ENCODE measurements around the gene MIEF2. TPM values are rescaled to one million over a fixed set of nuclear protein-coding genes. Genes with fewer than 3 reads are reported as not detected.
"Not testable (repeated sequence)": the region's sequence is repeated elsewhere in the genome, so short reads cannot be mapped to it uniquely, and the experiment has no call there.

The MIEF2 gene
- total RNA-seq: 1 to 10 TPM; 6.8 to 8.5 TPM

- H3K4me1 Mint-ChIP-seq: peaks cover 43% of the 10 kb centered on the region
- peak within 1 kb of the TSS; percentile 76 for H3K4me3 Mint-ChIP-seq
- POLR2A ChIA-PET: interaction anchor here (0.7 kb wide), 1 partner anchor 36 kb away, joined by 3 read pairs; no protein-coding TSS in a partner anchor
- CTCF ChIA-PET: interaction anchor here (1.0 to 1.7 kb wide), 5 partner anchors 20 to 77 kb away, joined by 3 to 8 read pairs (median 3); partner anchors contain the start of gene ALKBH5
- DNase-seq: peak; percentile 95
- H3K27me3 Mint-ChIP-seq: no peaks in the 10 kb centered on the region
- no peaks in the 10 kb centered on the region for H3K9me3 Mint-ChIP-seq
- H3K36me3 Mint-ChIP-seq (ENCODE audit: low read depth): peaks cover 10% of the 10 kb centered on the region
- H3K27ac Mint-ChIP-seq: peak within 1 kb of the TSS; percentile 86
These were observed at the start of gene MIEF2 for GRCh38 chr17:18260332-18261145. MIEF2 (plus strand) TSS chr17:18260662; CDS start chr17:18262721, 2,059 bp downstream.

GRCh38 chr17:18213666-18214270 lies 46.7 kb upstream of the MIEF2 start:
- Mint-ChIP-seq H3K4me1 (no peaks in the 10 kb centered on the region), H3K36me3 (ENCODE audit: low read depth) (peaks cover 10% of the 10 kb centered on the region), H3K27ac (no peak overlapping the region), H3K4me3 (no peak overlapping the region), H3K9me3 (no peaks in the 10 kb centered on the region), H3K27me3 (no peaks in the 10 kb centered on the region)
- POLR2A ChIA-PET: no interaction called here
- DNase-seq: no peak
- CTCF ChIA-PET: interaction anchor here (0.6 to 0.7 kb wide), 2 partner anchors 10 to 51 kb away, joined by 3 to 4 read pairs; no protein-coding TSS in a partner anchor

- H3K27me3 Mint-ChIP-seq; H3K4me1 Mint-ChIP-seq; H3K27ac Mint-ChIP-seq; POLR2A ChIA-PET; DNase-seq; H3K36me3 Mint-ChIP-seq (ENCODE audit: low read depth); H3K4me3 Mint-ChIP-seq; H3K9me3 Mint-ChIP-seq: not testable (repeated sequence)
- CTCF ChIA-PET: interaction anchor here (0.6 to 1.5 kb wide), 9 partner anchors 10 to 1228 kb away, joined by 3 to 10 read pairs (median 4); no protein-coding TSS in a partner anchor
These were observed 43.6 kb upstream of the MIEF2 start for GRCh38 chr17:18216906-18217305.

GRCh38 chr17:18217412-18218015 lies 42.9 kb upstream of the MIEF2 start:
- no peaks in the 10 kb centered on the region for H3K4me1 Mint-ChIP-seq
- CTCF ChIA-PET: interaction anchor here (0.6 to 1.5 kb wide), 10 partner anchors 9 to 1229 kb away, joined by 3 to 10 read pairs (median 4); no protein-coding TSS in a partner anchor
- H3K27ac Mint-ChIP-seq: no peak overlapping the region
- no peaks in the 10 kb centered on the region for H3K9me3 Mint-ChIP-seq
- H3K27me3 Mint-ChIP-seq: no peaks in the 10 kb centered on the region
- no peaks in the 10 kb centered on the region for H3K36me3 Mint-ChIP-seq (ENCODE audit: low read depth)
- POLR2A ChIA-PET: no interaction called here
- no peak overlapping the region for H3K4me3 Mint-ChIP-seq
- peak; percentile 79 for DNase-seq

- H3K4me1 Mint-ChIP-seq: no peaks in the 10 kb centered on the region
- no peaks in the 10 kb centered on the region for H3K27me3 Mint-ChIP-seq
- ChIA-PET POLR2A (no interaction called here), CTCF (interaction anchor here (1.3 kb wide), 1 partner anchor 17 kb away, joined by 4 read pairs; no protein-coding TSS in a partner anchor)
- H3K36me3 Mint-ChIP-seq (ENCODE audit: low read depth): no peaks in the 10 kb centered on the region
- DNase-seq: no peak
- no peaks in the 10 kb centered on the region for H3K9me3 Mint-ChIP-seq
- H3K27ac Mint-ChIP-seq: no peak overlapping the region
- H3K4me3 Mint-ChIP-seq: no peak overlapping the region
These were observed 41.6 kb upstream of the MIEF2 start for GRCh38 chr17:18218756-18219415.

GRCh38 chr17:18224053-18224386 lies 36.4 kb upstream of the MIEF2 start:
- H3K27me3 Mint-ChIP-seq: no peaks in the 10 kb centered on the region
- no peaks in the 10 kb centered on the region for H3K9me3 Mint-ChIP-seq
- no peak for DNase-seq
- H3K36me3 Mint-ChIP-seq (ENCODE audit: low read depth): no peaks in the 10 kb centered on the region
- CTCF ChIA-PET: interaction anchor here (0.5 to 1.7 kb wide), 6 partner anchors 11 to 35 kb away, joined by 3 to 6 read pairs (median 3); no protein-coding TSS in a partner anchor
- POLR2A ChIA-PET: interaction anchor here (0.6 kb wide), 2 partner anchors 9 to 37 kb away, joined by 3 read pairs; no protein-coding TSS in a partner anchor
- H3K27ac Mint-ChIP-seq: no peak overlapping the region
- no peak overlapping the region for H3K4me3 Mint-ChIP-seq
- peaks cover 28% of the 10 kb centered on the region for H3K4me1 Mint-ChIP-seq

GRCh38 chr17:18224387-18225120 lies 35.9 kb upstream of the MIEF2 start:
- peaks cover 28% of the 10 kb centered on the region for H3K4me1 Mint-ChIP-seq
- no peaks in the 10 kb centered on the region for H3K9me3 Mint-ChIP-seq
- H3K4me3 Mint-ChIP-seq: peak overlapping the region; percentile 61
- no peaks in the 10 kb centered on the region for H3K27me3 Mint-ChIP-seq
- DNase-seq: no peak
- POLR2A ChIA-PET: interaction anchor here (0.6 kb wide), 2 partner anchors 9 to 37 kb away, joined by 3 read pairs; no protein-coding TSS in a partner anchor
- CTCF ChIA-PET: interaction anchor here (0.8 to 1.7 kb wide), 4 partner anchors 12 to 36 kb away, joined by 3 read pairs; no protein-coding TSS in a partner anchor
- peak overlapping the region; percentile 36 for H3K27ac Mint-ChIP-seq
- H3K36me3 Mint-ChIP-seq (ENCODE audit: low read depth): no peaks in the 10 kb centered on the region

- H3K27me3 Mint-ChIP-seq: no peaks in the 10 kb centered on the region
- ChIA-PET POLR2A (no interaction called here), CTCF (no interaction called here)
- H3K27ac Mint-ChIP-seq: peak within 1 kb of the TSS; percentile 88
- H3K4me3 Mint-ChIP-seq: peak within 1 kb of the TSS; percentile 87
- peaks cover 28% of the 10 kb centered on the region for H3K4me1 Mint-ChIP-seq
- no peaks in the 10 kb centered on the region for H3K9me3 Mint-ChIP-seq
- peak; percentile 97 for DNase-seq
- H3K36me3 Mint-ChIP-seq (ENCODE audit: low read depth): no peaks in the 10 kb centered on the region
These were observed 35.3 kb upstream of the MIEF2 start, which contains the start of gene LLGL1 for GRCh38 chr17:18225121-18225641. LLGL1 (plus strand) TSS chr17:18225635; CDS start chr17:18225683, 48 bp downstream.

GRCh38 chr17:18225642-18226283 lies 34.7 kb upstream of the MIEF2 start:
- H3K27me3 Mint-ChIP-seq: no peaks in the 10 kb centered on the region
- no peaks in the 10 kb centered on the region for H3K36me3 Mint-ChIP-seq (ENCODE audit: low read depth)
- peaks cover 28% of the 10 kb centered on the region for H3K4me1 Mint-ChIP-seq
- peak overlapping the region; percentile 88 for H3K27ac Mint-ChIP-seq
- no peak for DNase-seq
- POLR2A ChIA-PET: no interaction called here
- no peaks in the 10 kb centered on the region for H3K9me3 Mint-ChIP-seq
- peak overlapping the region; percentile 87 for H3K4me3 Mint-ChIP-seq
- CTCF ChIA-PET: interaction anchor here (0.8 to 1.9 kb wide), 2 partner anchors 8 to 43 kb away, joined by 3 to 4 read pairs; partner anchors contain the start of gene ALKBH5

GRCh38 chr17:18226284-18226945 lies 34.0 kb upstream of the MIEF2 start:
- ChIA-PET POLR2A (no interaction called here), CTCF (interaction anchor here (0.8 to 1.9 kb wide), 2 partner anchors 9 to 43 kb away, joined by 3 to 4 read pairs; partner anchors contain the start of gene ALKBH5)
- H3K4me1 Mint-ChIP-seq: peaks cover 28% of the 10 kb centered on the region
- DNase-seq: no peak
- peak overlapping the region; percentile 88 for H3K27ac Mint-ChIP-seq
- peak overlapping the region; percentile 87 for H3K4me3 Mint-ChIP-seq
- no peaks in the 10 kb centered on the region for H3K36me3 Mint-ChIP-seq (ENCODE audit: low read depth)
- no peaks in the 10 kb centered on the region for H3K9me3 Mint-ChIP-seq
- no peaks in the 10 kb centered on the region for H3K27me3 Mint-ChIP-seq

GRCh38 chr17:18227635-18228034 lies 32.8 kb upstream of the MIEF2 start:
- H3K4me1 Mint-ChIP-seq: peaks cover 28% of the 10 kb centered on the region
- H3K9me3 Mint-ChIP-seq: no peaks in the 10 kb centered on the region
- H3K27ac Mint-ChIP-seq: no peak overlapping the region
- POLR2A ChIA-PET: no interaction called here
- H3K27me3 Mint-ChIP-seq: no peaks in the 10 kb centered on the region
- H3K36me3 Mint-ChIP-seq (ENCODE audit: low read depth): no peaks in the 10 kb centered on the region
- no peak overlapping the region for H3K4me3 Mint-ChIP-seq
- CTCF ChIA-PET: interaction anchor here (1.9 kb wide), 1 partner anchor 10 kb away, joined by 4 read pairs; no protein-coding TSS in a partner anchor
- DNase-seq: no peak
